SH-SY5Y (cell line): Measurements from ENCODE around the gene CSTF3.

ENCODE experiments used
- GATA2 ChIP-seq: IDR thresholded peaks from 2 replicates; pipeline ENCODE4 v1.6.1; 2011; ENCODE audit warnings: mild to moderate bottlenecking, low read depth, low read length
- GATA3 ChIP-seq: IDR thresholded peaks from 2 replicates; pipeline ENCODE4 v1.6.1; 2011; ENCODE audit warnings: low read depth, mild to moderate bottlenecking, low read length, moderate library complexity

- no peak for TF ChIP-seq GATA2
- TF ChIP-seq GATA3, result no peak
Observed at GRCh38 chr11:33128739-33129138, 32.5 kb downstream of the CSTF3 start.
